ENCODE results near the gene PTPRA. TPM values are rescaled to one million over a fixed set of nuclear protein-coding genes. Genes with fewer than 3 reads are reported as not detected.

Gene PTPRA
- total and polyA plus RNA-seq, 10 of the 15 experiments (the other 5 are each of a cell fraction or from before 2014, with no cell fraction given), result 3.9 to 62.1 (median 34.6) TPM

GRCh38 chr20:2919518-2920245 lies 46.4 kb downstream of the PTPRA start:
- H3K4me1 ChIP-seq (ENCODE audit: control insufficient read depth, insufficient read depth, low read length), result no peaks in the 10 kb centered on the region
- H3K27me3 ChIP-seq (replicated peaks in 1 of 2; ENCODE audit: control insufficient read depth in 2 of 2, insufficient read depth in 2 of 2, low read length in 1 of 2), result no peaks in the 10 kb centered on the region
- in situ Hi-C loops (cut with MboI), result no loop called here
- no peak for DNase-seq (ENCODE audit: low read depth, low spot score)
- H2AFZ ChIP-seq (ENCODE audit: control insufficient read depth, low read depth, low read length), result no peak overlapping the region
- no peaks in the 10 kb centered on the region; the same call in none of the 2 replicates for H3K79me2 ChIP-seq (ENCODE audit: control insufficient read depth, insufficient read depth, low read length)
- no TSS peak for BruUV-seq (replicated peaks)
- POLR2A ChIA-PET, result no interaction called here
- H3K4me3 ChIP-seq, result no peak overlapping the region
- no peak overlapping the region for H3K4me2 ChIP-seq (ENCODE audit: control insufficient read depth, insufficient read depth)
- no peaks in the 10 kb centered on the region; the same call in 1 of the 2 replicates for H4K20me1 ChIP-seq (ENCODE audit: control insufficient read depth, insufficient read depth)
- no peak overlapping the region for H3K27ac ChIP-seq (ENCODE audit: control insufficient read depth, insufficient read depth)
- no peaks in the 10 kb centered on the region for H3K9me3 ChIP-seq (replicated peaks; ENCODE audit: control insufficient read depth, insufficient read depth, low read length)
- no peak for FAIRE-seq
- CTCF ChIA-PET, result interaction anchor here (0.8 kb wide), 1 partner anchor 129 kb away, joined by 3 read pairs; no protein-coding TSS in a partner anchor
- intact Hi-C loops (cut with micrococcal nuclease; ENCODE audit: unreplicated experiment), result no loop called here
- WGBS (ENCODE audit: insufficient coverage, insufficient replicate concordance, low lambda C conversion rate, missing lambda C conversion rate), result 74% methylated on average over 2 of the region's 2 CpGs
- SMC1A ChIA-PET (ENCODE audit: uncharacterized antibody, unreplicated experiment), result interaction anchor here (0.9 to 1.3 kb wide), 3 partner anchors 11 to 32 kb away, joined by 3 read pairs; no protein-coding TSS in a partner anchor
- RAD21 ChIA-PET (ENCODE audit: unreplicated experiment), result no interaction called here
- peaks cover 2 to 13% of the 10 kb centered on the region in 2 experiments; a peak in 3 of 4 replicates for H3K36me3 ChIP-seq (ENCODE audit: control insufficient read depth in 2 of 2, insufficient read depth in 2 of 2, low read length in 1 of 2)
- H3K9ac ChIP-seq (ENCODE audit: control insufficient read depth, insufficient read depth, low read length), result no peak overlapping the region
- no peak; the same call in 2 of the 3 replicates for ATAC-seq
- no peak for TF ChIP-seq PAX5 (IDR thresholded peaks at IDR 0.05; ENCODE audit: borderline replicate concordance, low read depth, low read length)
- TF ChIP-seq TBL1XR1 (IDR thresholded peaks at IDR 0.05; ENCODE audit: low read depth, low read length), result no peak
- no peak for TF ChIP-seq CBX3 (IDR thresholded peaks at IDR 0.05; ENCODE audit: borderline replicate concordance, low read depth)
- TF ChIP-seq PRDM15 (CRISPR knock-in tag; IDR thresholded peaks at IDR 0.05), result no peak
- TF ChIP-seq MEF2A (IDR thresholded peaks at IDR 0.05; ENCODE audit: insufficient read depth, low read depth, low read length), result no peak
- TF ChIP-seq REST (IDR thresholded peaks at IDR 0.05; ENCODE audit: low read depth, low read length), result no peak
- TF ChIP-seq ZBTB33 (IDR thresholded peaks at IDR 0.05), result no peak
- no peak for TF ChIP-seq NFXL1 (IDR thresholded peaks at IDR 0.05; ENCODE audit: borderline replicate concordance)
- TF ChIP-seq IRF3 (IDR thresholded peaks at IDR 0.05), result no peak
- TF ChIP-seq BMI1 (IDR thresholded peaks at IDR 0.05; ENCODE audit: borderline replicate concordance), result no peak
- no peak for TF ChIP-seq PML (IDR thresholded peaks at IDR 0.05; ENCODE audit: low read length)
- TF ChIP-seq IKZF2 (IDR thresholded peaks at IDR 0.05), result no peak
